HepG2 (cell line): ENCODE measurements around the gene NUP35. TPM values are rescaled to one million over a fixed set of nuclear protein-coding genes. Genes with fewer than 3 reads are reported as not detected.

Experiments
- ATAC-seq: fragments of 200-7000 bp; cut with Tn5 transposase; 3 replicates; pipeline ENCODE4 v1.9.1; 2020; ENCODE audit warnings: mild to moderate bottlenecking, moderate library complexity
- BruUV-seq: library from RNA; stranded (reverse); fragments of 400-500 nt; replicated peaks from 2 replicates; lab custom pipeline; 2021; lab: Mats Ljungman, UMichigan
- CTCF ChIA-PET: fragments of 300-600 bp; formaldehyde crosslinking; extraction: SDS; loops from one replicate; lab custom pipeline; 2021; ENCODE audit warnings: low total read pairs, inconsistent platforms, low intra/inter-chr PET ratio; lab: Yijun Ruan, JAX
- POLR2A ChIA-PET: fragments of 350-600 bp; sonication (Branson Sonifier 250); formaldehyde crosslinking; loops from one replicate; lab custom pipeline; 2020; ENCODE audit warnings: antibody characterized with exemption, inconsistent platforms; lab: Yijun Ruan, JAX
- DNase-seq: peaks from one replicate; pipeline ENCODE4 v3.0.0-alpha.2; 2015; ENCODE audit warnings: low spot score
- FAIRE-seq: peaks from 3 replicates; lab custom pipeline; 2011; peaks lifted over from hg19 to GRCh38; lab: Jason Lieb, UNC
- H2AFZ ChIP-seq: one replicate; pipeline ENCODE4 v1.6.1; 2011; ENCODE audit warnings: low read length, inconsistent platforms
- H3K27ac ChIP-seq: fragments of 300-600 bp; 3 replicates; pipeline ENCODE4 v1.8.0; 2011; ENCODE audit warnings: mixed run types, mild to moderate bottlenecking, mixed read lengths, low read length, inconsistent platforms; ENCODE audit not compliant: insufficient read depth; ENCODE audit errors: extremely low read length
- H3K27me3 ChIP-seq, 2 experiments: fragments of 200-600 bp in 1 of 2; 2 replicates in 1 of 2; 3 replicates in 1 of 2; pipeline versions ENCODE4 v1.6.0 to v1.8.0; 2011; ENCODE audit warnings: low read length in 2 of 2, mild to moderate bottlenecking in 2 of 2, moderate library complexity in 2 of 2, inconsistent platforms in 1 of 2; ENCODE audit not compliant: insufficient read depth in 2 of 2, control insufficient read depth in 1 of 2
- H3K36me3 ChIP-seq, 2 experiments: fragments of 200-600 bp in 1 of 2; replicated peaks in 1 of 2; 2 replicates in 1 of 2; 3 replicates in 1 of 2; pipeline versions ENCODE4 v1.5.1 to v1.8.0; 2011; ENCODE audit warnings: low read length in 2 of 2, inconsistent platforms in 1 of 2; ENCODE audit not compliant: insufficient read depth in 2 of 2, control insufficient read depth in 1 of 2
- H3K4me1 ChIP-seq: 2 replicates; pipeline ENCODE4 v1.5.1; 2012; ENCODE audit warnings: low read length, inconsistent platforms; ENCODE audit not compliant: insufficient read depth
- H3K4me2 ChIP-seq: 2 replicates; pipeline ENCODE4 v1.6.0; 2011; ENCODE audit warnings: low read depth, low read length, inconsistent platforms
- H3K4me3 ChIP-seq, 3 experiments: fragments of 200-600 bp in 1 of 3; sonication (generic), shearing (Covaris generic) in 1 of 3; replicated peaks in 1 of 3; 2 replicates each; pipeline ENCODE4 v1.5.1; 2011 to 2016; ENCODE audit warnings: low read length in 3 of 3, inconsistent platforms in 2 of 3, low read depth in 2 of 3, mild to moderate bottlenecking in 2 of 3, control low read depth in 1 of 3, mixed read lengths in 1 of 3; ENCODE audit not compliant: insufficient read depth in 1 of 3
- H3K79me2 ChIP-seq: one replicate; pipeline ENCODE4 v1.6.1; 2011; ENCODE audit warnings: low read length, inconsistent platforms; ENCODE audit not compliant: insufficient read depth
- H3K9ac ChIP-seq: 2 replicates; pipeline ENCODE4 v1.6.0; 2011; ENCODE audit warnings: mild to moderate bottlenecking, low read depth, low read length, inconsistent platforms; ENCODE audit not compliant: insufficient read depth
- H3K9me3 ChIP-seq: 2 replicates; pipeline ENCODE4 v1.5.1; 2012; ENCODE audit warnings: mild to moderate bottlenecking, low read length
- H4K20me1 ChIP-seq: 2 replicates; pipeline ENCODE4 v1.6.0; 2011; ENCODE audit warnings: inconsistent platforms, mild to moderate bottlenecking, low read length, moderate library complexity; ENCODE audit not compliant: insufficient read depth
- AHDC1 ChIP-seq: sonication (generic); formaldehyde crosslinking; IDR thresholded peaks from 2 replicates; pipeline ENCODE4 v1.5.1; 2020; ENCODE audit warnings: mild to moderate bottlenecking, missing genetic modification reagents, borderline replicate concordance
- ARNT ChIP-seq: fragments of 450-650 bp; IDR thresholded peaks from 2 replicates; pipeline ENCODE4 v1.6.1; 2017
- FOXC1 ChIP-seq: sonication (generic); formaldehyde crosslinking; IDR thresholded peaks from 2 replicates; pipeline ENCODE4 v1.8.0; 2022; ENCODE audit warnings: mild to moderate bottlenecking, missing genetic modification reagents, borderline replicate concordance
- ISX ChIP-seq: sonication (generic); formaldehyde crosslinking; conservative IDR thresholded peaks from 2 replicates; pipeline ENCODE4 v1.5.0; 2020; ENCODE audit warnings: missing genetic modification reagents
- TCF12 ChIP-seq, 2 experiments: fragments of 450-650 bp in 1 of 2; sonication (generic) in 1 of 2; formaldehyde crosslinking in 1 of 2; IDR thresholded peaks; 2 replicates each; pipeline versions ENCODE4 v1.6.1 to v1.8.0; 2017 to 2022; ENCODE audit warnings: antibody characterized with exemption in 1 of 2, mild to moderate bottlenecking in 1 of 2, missing genetic modification reagents in 1 of 2, moderate library complexity in 1 of 2
- ZNF121 ChIP-seq: sonication (generic); formaldehyde crosslinking; IDR thresholded peaks from 2 replicates; pipeline ENCODE4 v1.5.0; 2020; ENCODE audit warnings: mild to moderate bottlenecking, missing genetic modification reagents
- ZNF468 ChIP-seq: sonication (generic); formaldehyde crosslinking; IDR thresholded peaks from 2 replicates; pipeline ENCODE4 v1.8.0; 2022; ENCODE audit warnings: mild to moderate bottlenecking, moderate library complexity, missing genetic modification reagents
- ZNF547 ChIP-seq: sonication (generic); formaldehyde crosslinking; IDR thresholded peaks from 2 replicates; pipeline ENCODE4 v1.5.1; 2020; ENCODE audit warnings: mild to moderate bottlenecking, missing genetic modification reagents
- ZNF598 ChIP-seq: sonication (generic); formaldehyde crosslinking; IDR thresholded peaks from 2 replicates; pipeline ENCODE4 v1.5.1; 2020; ENCODE audit warnings: mild to moderate bottlenecking, missing genetic modification reagents, borderline replicate concordance
- ZNF678 ChIP-seq: sonication (generic); formaldehyde crosslinking; IDR thresholded peaks from 2 replicates; pipeline ENCODE4 v1.4.0; 2020; ENCODE audit warnings: mild to moderate bottlenecking, missing genetic modification reagents
- ZNF7 ChIP-seq: IDR thresholded peaks from 2 replicates; pipeline ENCODE4 v1.6.1; 2016; ENCODE audit warnings: missing biosample characterization, missing genetic modification reagents
- WGBS: methylation state at CpG from one replicate; pipeline ENCODE4 v1.1.6; 2017; ENCODE audit warnings: low lambda C conversion rate; 5-methylcytosine and 5-hydroxymethylcytosine counted together
- in situ Hi-C: cut with HindIII; loops from 2 replicates; pipeline ENCODE4 v1.10.0; 2017; ENCODE audit warnings: low pct_unique_long_range_greater_than_20kb; ENCODE audit not compliant: extremely low pct_ligation_motif_present
- intact Hi-C: fragments of 100-400 bp; cut with micrococcal nuclease; formaldehyde crosslinking; loops from one replicate; pipeline ENCODE4 v1.10.0; 2022; ENCODE audit not compliant: unreplicated experiment
- polyA plus RNA-seq, 8 experiments: library from polyadenylated mRNA; depleted of rRNA in 3 of 8; stranded (reverse) in 7 of 8; unstranded in 1 of 8; fragments of >200 nt; fragmentation: Illumina TruSeq in 4 of 8; extraction: Trizol in 4 of 8; gene quantifications; 2 replicates each; pipeline versions ENCODE4 v1.2.1 to v1.2.3, GENCODE V29; 2011 to 2016; ENCODE audit warnings: low read depth in 4 of 8, missing spikeins in 1 of 8, mixed read lengths in 1 of 8; ENCODE audit not compliant: insufficient read depth in 1 of 8
- total RNA-seq, 5 experiments: library from RNA; depleted of rRNA; stranded (reverse); fragments of >200 nt; fragmentation: Illumina TruSeq; extraction: Trizol; gene quantifications; 2 replicates each; pipeline ENCODE4 v1.2.3, GENCODE V29; 2016; ENCODE audit warnings: low read depth in 1 of 5

NUP35 gene
- total and polyA plus RNA-seq, 2 of the 13 experiments (the other 11 are each of a cell fraction or from before 2014, with no cell fraction given), result 16.9 to 53.6 TPM

- H2AFZ ChIP-seq, result no peak overlapping the region
- ATAC-seq, result no peak
- in situ Hi-C loops, result no loop called here
These were observed 71.8 kb downstream of the NUP35 start for GRCh38 chr2:183195998-183196409.

More at GRCh38 chr2:183195998-183196409, 71.8 kb downstream of the NUP35 start:
- FAIRE-seq (no peak), DNase-seq (no peak)
- TF ChIP-seq ZNF7 (CRISPR knock-in tag), result no peak
- no peak for TF ChIP-seq TCF12 (IDR thresholded peaks at IDR 0.05)
- no peak for TF ChIP-seq TCF12 (CRISPR knock-in tag; IDR thresholded peaks at IDR 0.05)
- TF ChIP-seq ZNF121 (CRISPR knock-in tag), result no peak
- TF ChIP-seq FOXC1 (CRISPR knock-in tag), result no peak
- TF ChIP-seq ARNT, result no peak
- TF ChIP-seq ZNF678 (CRISPR knock-in tag), result no peak
- TF ChIP-seq AHDC1, result no peak
- no peak for TF ChIP-seq ZNF468 (CRISPR knock-in tag)
- TF ChIP-seq ZNF598, result no peak
- TF ChIP-seq ISX (CRISPR knock-in tag), result no peak
- no peak for TF ChIP-seq ZNF547 (CRISPR knock-in tag)
- BruUV-seq, result no TSS peak
- intact Hi-C loops, result no loop called here
- Histone ChIP-seq H3K27me3 (no peaks in the 10 kb centered on the region), H3K4me3 (no peak overlapping the region), H3K27ac (no peak overlapping the region), H3K36me3 (peaks cover 0 to 7% of the 10 kb centered on the region in 2 experiments; a peak in 2 of 5 replicates), H3K9ac (no peak overlapping the region), H3K4me1 (no peaks in the 10 kb centered on the region), H3K4me2 (no peak overlapping the region), H3K79me2 (no peaks in the 10 kb centered on the region), H3K9me3 (no peaks in the 10 kb centered on the region), H4K20me1 (no peaks in the 10 kb centered on the region; the same call in 1 of the 2 replicates)
- 97% methylated on average over 1 of the region's 1 CpG for WGBS
- POLR2A ChIA-PET, result no interaction called here
- CTCF ChIA-PET, result no interaction called here
